GM18499 (cell line): ENCODE measurements around the gene CRISPLD2.

Experiments
- ATAC-seq: cut with Tn5 transposase; IDR thresholded peaks from one replicate; pipeline ENCODE4 v1.9.1; 2021; ENCODE audit warnings: moderate number of reproducible peaks; ENCODE audit not compliant: insufficient read depth, unreplicated experiment

Gene CRISPLD2

DNA sequence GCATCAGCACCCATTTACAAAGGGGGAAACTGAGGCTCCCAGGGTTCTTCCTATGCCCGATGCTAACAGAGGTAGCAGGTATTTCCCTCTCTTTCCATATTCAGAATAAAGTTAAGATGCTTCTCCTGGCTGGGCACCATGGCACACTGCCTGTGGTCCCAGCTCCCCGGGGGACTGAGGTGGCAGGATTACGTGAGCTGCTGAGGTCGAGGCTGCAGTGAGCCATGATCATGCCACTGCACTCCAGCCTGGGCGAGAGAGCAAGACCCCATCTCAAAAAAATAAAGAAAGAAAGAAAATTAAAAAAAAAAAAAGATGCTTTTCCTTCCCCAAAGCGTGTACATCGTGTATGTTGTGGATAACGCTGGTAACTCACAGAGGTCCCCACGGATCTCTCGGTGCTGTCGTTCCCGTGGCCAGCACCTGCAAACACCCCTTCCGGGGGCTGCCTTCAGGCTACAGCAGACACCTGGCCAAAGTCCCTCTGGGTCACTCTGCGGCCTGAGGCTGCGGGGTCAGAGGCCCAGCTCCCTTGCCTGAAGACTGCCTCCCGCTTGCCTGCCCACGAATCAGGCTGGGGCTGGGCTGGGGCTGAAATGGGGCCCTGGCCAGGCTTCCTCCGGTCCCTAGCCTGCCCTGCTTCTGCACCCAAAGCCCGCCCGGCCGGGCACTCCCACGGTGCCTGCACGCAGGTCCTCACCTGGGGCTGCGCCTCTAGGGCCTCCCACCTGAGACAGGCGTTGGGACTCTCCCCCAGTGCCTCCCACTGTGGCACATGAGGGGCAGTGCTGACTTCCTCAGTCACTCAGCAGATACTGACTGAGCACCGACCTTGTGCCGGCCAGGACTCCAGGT, 128.4 kb downstream of the CRISPLD2 start:
- no peak for ATAC-seq

DNA sequence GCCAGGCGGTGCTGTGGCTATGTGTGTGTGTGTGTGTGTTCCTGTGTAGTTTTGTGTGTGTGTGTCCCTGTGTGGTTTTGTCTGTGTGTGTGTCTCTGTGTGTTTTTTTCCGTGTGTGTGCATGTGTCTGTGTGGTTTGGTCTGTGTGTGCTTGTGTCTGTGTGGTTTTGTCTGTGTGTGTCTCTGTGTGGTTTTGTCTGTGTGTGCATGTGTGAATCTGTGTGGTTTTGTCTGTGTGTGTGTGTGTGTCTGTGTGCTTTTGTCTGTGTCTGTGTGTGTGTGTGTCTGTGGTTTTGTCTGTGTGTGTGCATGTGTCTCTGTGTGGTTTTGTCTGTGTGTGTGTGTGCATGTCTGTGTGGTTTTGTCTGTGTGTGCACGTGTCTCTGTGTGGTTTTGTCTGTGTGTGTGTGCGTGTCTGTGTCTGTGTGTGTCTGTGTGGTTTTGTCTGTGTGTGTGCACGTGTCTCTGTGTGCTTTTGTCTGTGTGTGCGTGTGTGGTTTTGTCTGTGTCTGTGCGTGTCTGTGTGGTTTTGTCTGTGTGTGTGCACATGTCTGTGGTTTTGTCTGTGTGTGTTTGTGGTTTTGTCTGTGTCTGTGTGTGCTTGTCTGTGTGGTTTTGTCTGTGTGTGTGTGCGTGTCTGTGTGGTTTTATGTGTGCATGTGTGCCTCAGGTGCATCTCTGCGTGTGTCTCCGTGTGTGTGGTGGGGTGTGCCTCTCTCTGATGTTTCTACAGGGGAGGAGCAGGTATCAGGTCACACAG, 129.2 kb downstream of the CRISPLD2 start:
- no peak for ATAC-seq

DNA sequence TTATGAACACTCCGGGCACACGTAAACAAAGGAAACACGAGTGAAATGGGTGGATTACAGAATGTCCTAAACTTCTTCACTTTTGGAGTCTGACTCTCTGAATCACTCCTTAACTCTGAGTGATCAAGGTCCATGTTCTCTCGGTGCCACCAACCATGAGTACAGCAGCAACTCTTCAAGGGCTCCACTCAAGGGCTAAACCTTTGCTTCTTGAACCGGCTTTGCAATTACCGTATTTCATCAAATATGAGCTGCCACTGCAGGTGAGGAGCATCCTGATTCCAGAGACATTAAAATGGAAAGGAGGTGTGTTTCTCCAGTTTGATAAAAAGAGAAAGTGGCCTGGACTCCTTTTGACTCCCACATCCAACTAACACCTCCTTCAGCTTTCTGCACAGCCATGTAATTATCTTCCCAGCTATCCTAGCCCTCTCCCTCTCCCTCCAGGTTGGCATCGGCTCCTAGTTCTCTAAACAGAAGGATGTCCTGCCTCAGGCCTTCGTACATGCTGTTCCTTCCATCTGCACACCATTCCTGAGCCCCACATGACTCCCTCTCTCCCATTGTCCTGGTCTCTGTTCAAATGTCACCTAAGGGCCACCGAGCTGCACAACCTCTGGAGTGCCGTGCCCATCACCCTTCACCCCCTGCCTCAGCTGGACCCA, 130.1 kb downstream of the CRISPLD2 start:
- ATAC-seq: no peak

DNA sequence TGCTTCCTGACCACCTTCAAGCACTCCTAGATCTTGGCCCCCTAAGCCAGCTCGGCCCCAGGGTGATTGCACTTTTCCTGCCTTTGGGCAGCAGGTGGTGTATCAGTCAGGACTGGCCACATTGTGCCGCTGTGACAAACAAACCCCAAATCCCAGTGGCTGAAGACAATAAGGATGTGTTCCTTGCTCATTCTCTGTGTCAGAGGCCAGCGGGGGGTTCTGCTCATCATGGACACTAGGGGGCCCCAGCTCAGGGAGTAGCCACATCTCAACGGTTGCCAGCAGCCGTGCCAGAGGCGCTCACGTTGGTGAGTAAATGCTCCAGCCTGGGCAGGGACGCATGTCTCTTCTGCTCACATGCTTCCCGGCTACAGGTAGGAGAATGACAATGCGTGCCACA, 131.1 kb downstream of the CRISPLD2 start:
- ATAC-seq: no peak

DNA sequence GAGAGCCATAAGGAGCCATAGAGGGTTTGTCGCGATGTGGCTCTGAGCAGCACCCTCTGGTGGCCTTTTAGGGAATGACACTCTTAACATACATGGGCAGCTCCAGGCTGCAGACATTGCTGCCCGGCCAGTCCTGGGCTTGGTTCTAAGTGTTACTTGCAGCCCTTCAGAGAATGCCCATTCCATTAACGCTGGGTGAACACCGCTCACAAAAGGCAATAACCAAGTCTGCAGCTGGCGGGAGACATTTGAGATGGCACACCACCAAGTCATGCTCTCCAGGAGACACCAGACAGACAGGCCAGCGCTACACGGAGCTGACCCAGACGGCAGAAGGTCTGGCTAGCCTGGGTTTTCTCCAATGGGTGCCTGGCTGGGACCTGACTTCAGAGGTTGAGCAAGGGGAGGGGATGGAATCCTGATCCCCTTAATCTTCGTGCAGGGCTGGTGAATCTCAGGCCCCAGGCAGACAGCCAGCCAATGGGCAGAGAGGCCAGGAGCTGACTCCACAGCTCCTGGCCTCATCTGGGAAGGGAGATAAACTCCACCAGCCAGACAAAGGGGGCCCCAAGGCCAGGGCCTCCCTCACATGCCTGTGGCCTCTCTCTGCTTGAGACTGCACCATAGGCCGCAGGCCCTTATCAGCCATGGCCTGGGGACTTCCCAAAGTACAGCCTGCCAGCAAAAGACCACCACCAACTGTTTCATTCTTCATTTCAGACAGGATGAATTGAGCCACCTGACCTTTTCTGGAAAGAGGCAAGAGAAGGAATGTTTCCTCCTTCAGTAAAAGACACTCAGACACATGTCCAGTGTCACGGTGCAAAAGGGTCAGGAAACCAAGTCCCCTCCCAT, 132.8 kb downstream of the CRISPLD2 start:
- no peak for ATAC-seq

DNA sequence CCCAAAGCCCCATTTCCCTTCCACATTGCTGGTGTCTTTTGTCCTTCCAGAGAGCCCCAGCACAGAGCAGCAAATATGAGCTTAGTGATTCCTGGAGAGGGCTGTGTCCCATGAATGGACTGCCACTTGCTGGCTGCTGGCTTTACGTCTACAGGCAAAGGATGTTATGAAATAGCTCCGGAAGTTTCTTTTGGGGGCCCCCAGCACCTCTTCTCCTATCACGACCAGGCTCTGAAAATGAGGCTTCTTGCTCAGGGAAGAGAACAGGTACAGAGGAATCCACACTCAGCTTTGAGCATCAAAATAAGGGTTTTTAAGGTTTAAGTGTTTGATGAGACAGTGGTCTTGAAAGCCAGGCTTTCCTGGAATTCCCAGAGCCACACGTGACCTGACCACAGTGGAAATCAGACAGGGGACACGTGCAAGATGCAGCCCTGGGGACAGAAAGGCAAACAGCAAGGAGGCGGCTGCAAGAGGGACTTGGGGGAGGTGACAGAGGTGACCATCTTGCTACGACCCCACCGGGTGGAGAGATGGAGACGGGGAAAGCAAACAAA, 133.5 kb downstream of the CRISPLD2 start:
- ATAC-seq: no peak

DNA sequence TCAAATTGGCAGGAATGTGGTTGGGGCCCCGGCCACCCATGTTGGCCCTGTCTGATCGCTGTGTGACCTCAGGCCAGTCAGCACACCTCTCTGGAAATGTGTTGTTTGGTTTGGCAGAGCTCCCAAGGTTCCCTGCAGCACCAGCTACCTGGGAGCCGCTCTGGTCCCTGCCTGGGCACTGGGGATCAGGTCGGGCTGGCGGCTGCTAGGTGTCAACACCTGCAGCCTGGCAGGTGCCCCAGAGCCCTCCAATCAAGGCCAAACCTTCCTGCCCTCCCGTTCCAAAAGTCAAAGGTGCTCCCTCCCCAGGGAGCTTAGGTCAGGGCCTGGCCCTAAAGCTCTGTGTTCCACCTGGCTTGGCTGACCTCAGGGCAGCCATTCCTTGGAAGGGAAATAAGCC, 135.6 kb downstream of the CRISPLD2 start:
- ATAC-seq: no peak

DNA sequence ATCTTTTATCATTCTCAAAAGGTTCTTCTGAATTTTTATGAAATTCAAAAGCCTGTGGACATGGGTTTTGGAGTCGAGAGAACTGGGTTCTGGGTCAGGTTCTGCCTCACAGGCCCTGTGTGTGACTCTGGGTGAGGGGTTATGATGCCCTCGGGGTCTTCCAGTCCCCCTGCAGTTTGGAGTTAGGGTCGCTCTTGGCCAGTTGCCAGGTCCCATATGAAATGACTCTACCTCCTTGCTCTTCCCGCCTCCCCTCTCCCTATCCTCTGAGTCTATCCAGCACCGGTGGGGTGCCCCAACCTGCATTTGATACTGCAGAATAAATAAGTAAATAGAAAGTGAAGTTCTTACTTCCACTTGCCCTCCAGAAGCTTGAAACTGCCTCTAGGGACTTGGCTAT, 137.4 kb downstream of the CRISPLD2 start:
- no peak for ATAC-seq

DNA sequence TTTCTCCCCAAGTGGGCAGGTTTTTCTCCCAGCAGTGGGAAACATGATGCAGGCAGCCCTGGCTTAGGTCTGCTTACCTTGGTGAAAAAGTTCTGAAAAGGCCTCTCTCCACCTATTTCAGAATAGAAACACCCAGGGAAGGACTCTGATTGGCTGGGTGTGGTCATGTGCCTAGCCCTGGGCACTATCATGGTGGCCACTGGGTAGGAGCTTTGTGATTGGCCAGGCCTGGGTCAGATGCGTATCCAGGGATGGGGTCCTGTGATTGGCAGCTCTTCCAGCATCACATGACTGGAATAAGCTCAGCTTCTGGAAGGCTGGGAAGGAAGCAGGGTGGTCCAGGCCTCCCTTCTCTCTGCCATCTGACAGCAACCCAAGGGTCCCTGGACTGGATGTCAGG, 138.0 kb downstream of the CRISPLD2 start:
- no peak for ATAC-seq
